Measurements from ENCODE around the gene PARP12.

PARP12 gene

DNA sequence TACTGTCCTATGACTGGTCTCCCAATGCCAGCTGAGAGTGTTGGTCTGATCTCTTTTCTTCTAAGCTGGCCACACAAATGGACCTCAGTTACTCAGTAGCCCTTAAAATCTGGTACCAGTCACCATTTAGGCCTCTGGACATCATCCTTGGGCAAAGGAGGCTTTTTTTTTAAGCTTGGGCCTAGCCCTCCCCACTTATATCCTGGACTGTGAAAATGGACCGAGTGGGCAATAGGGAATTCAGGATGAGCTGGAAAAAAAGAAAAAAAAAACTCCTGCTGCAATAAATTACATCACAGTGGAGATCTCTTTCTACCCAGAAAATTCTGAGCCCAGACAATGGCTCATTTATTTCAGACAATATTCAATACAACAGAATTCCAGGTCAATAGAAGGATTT is 68.4 kb downstream of the PARP12 start:
- TF ChIP-seq CTCF (IDR thresholded peaks at IDR 0.05; ENCODE audit: low read length) (no peak), EZH2 (IDR thresholded peaks at IDR 0.05; ENCODE audit: borderline replicate concordance, low read length) (no peak)
- no peak overlapping the region for H3K4me3 ChIP-seq (ENCODE audit: low read depth, low read length, poor library complexity, severe bottlenecking)
- no peak overlapping the region for H2AFZ ChIP-seq (ENCODE audit: low read length)
- no peak overlapping the region for H3K4me2 ChIP-seq (ENCODE audit: low read length)
- H4K20me1 ChIP-seq (ENCODE audit: insufficient read depth, low read length) = no peaks in the 10 kb centered on the region
- H3K79me2 ChIP-seq (ENCODE audit: insufficient read depth, low read length) = no peaks in the 10 kb centered on the region
- no peaks in the 10 kb centered on the region for H3K36me3 ChIP-seq (ENCODE audit: insufficient read depth, low read length)
- H3K4me1 ChIP-seq (ENCODE audit: insufficient read depth, low read length, severe bottlenecking) = no peaks in the 10 kb centered on the region
- H3K9ac ChIP-seq (ENCODE audit: low read length) = no peak overlapping the region
- no peak overlapping the region for H3K27ac ChIP-seq (ENCODE audit: low read depth, low read length, poor library complexity, severe bottlenecking)
- H3K9me2 ChIP-seq (ENCODE audit: low read depth, low read length) = no peaks in the 10 kb centered on the region
- no peaks in the 10 kb centered on the region for H3F3A ChIP-seq (ENCODE audit: insufficient read depth, low read length)
- H3K27me3 ChIP-seq (ENCODE audit: insufficient read depth, low read length) = peaks cover 9% of the 10 kb centered on the region; the same call in 1 of the 2 replicates
- no peaks in the 10 kb centered on the region for H3K9me3 ChIP-seq (ENCODE audit: low read length)

DNA sequence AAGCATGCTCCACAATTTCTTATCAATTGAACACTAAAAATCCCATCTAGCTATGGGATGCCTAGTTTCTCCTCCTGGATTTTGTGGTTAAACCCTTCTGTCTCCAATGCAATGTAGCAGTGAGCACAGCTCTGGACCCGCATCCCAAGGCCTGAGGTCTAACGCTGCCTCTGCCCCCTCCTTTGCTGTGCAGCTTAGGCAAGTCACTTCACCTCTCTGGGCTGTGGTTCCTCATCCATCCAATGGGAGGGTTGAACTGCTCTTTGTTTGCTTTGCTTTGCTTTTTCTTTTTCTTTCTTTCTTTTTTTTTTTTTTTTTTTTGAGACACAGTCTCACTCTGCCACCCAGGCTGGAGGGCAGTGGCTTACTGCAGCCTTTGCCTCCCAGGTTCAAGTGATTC is 69.2 kb downstream of the PARP12 start:
- no peak overlapping the region for H3K27ac ChIP-seq (ENCODE audit: low read depth, low read length, poor library complexity, severe bottlenecking)
- H3K4me2 ChIP-seq (ENCODE audit: low read length) = no peak overlapping the region
- no peaks in the 10 kb centered on the region for H3K9me3 ChIP-seq (ENCODE audit: low read length)
- TF ChIP-seq CTCF (IDR thresholded peaks at IDR 0.05; ENCODE audit: low read length) (no peak), EZH2 (IDR thresholded peaks at IDR 0.05; ENCODE audit: borderline replicate concordance, low read length) (no peak)
- no peak overlapping the region for H3K4me3 ChIP-seq (ENCODE audit: low read depth, low read length, poor library complexity, severe bottlenecking)
- H3K79me2 ChIP-seq (ENCODE audit: insufficient read depth, low read length) = no peaks in the 10 kb centered on the region
- no peak overlapping the region for H2AFZ ChIP-seq (ENCODE audit: low read length)
- H3K9ac ChIP-seq (ENCODE audit: low read length) = no peak overlapping the region
- H3K9me2 ChIP-seq (ENCODE audit: low read depth, low read length) = no peaks in the 10 kb centered on the region
- H4K20me1 ChIP-seq (ENCODE audit: insufficient read depth, low read length) = no peaks in the 10 kb centered on the region
- H3K4me1 ChIP-seq (ENCODE audit: insufficient read depth, low read length, severe bottlenecking) = no peaks in the 10 kb centered on the region
- peaks cover 14% of the 10 kb centered on the region; the same call in 1 of the 2 replicates for H3K27me3 ChIP-seq (ENCODE audit: insufficient read depth, low read length)
- no peaks in the 10 kb centered on the region for H3F3A ChIP-seq (ENCODE audit: insufficient read depth, low read length)
- H3K36me3 ChIP-seq (ENCODE audit: insufficient read depth, low read length) = no peaks in the 10 kb centered on the region

GRCh38 chr7:139993169-139993568 is 69.6 kb downstream of the PARP12 start:
- no peak overlapping the region for H3K9ac ChIP-seq (ENCODE audit: low read length)
- no peaks in the 10 kb centered on the region for H3K36me3 ChIP-seq (ENCODE audit: insufficient read depth, low read length)
- H4K20me1 ChIP-seq (ENCODE audit: insufficient read depth, low read length) = no peaks in the 10 kb centered on the region
- H3K27ac ChIP-seq (ENCODE audit: low read depth, low read length, poor library complexity, severe bottlenecking) = no peak overlapping the region
- no peaks in the 10 kb centered on the region for H3F3A ChIP-seq (ENCODE audit: insufficient read depth, low read length)
- no peaks in the 10 kb centered on the region for H3K9me3 ChIP-seq (ENCODE audit: low read length)
- TF ChIP-seq CTCF (IDR thresholded peaks at IDR 0.05; ENCODE audit: low read length) (no peak), EZH2 (IDR thresholded peaks at IDR 0.05; ENCODE audit: borderline replicate concordance, low read length) (no peak)
- H3K9me2 ChIP-seq (ENCODE audit: low read depth, low read length) = no peaks in the 10 kb centered on the region
- H3K4me3 ChIP-seq (ENCODE audit: low read depth, low read length, poor library complexity, severe bottlenecking) = no peak overlapping the region
- H3K79me2 ChIP-seq (ENCODE audit: insufficient read depth, low read length) = no peaks in the 10 kb centered on the region
- H3K4me2 ChIP-seq (ENCODE audit: low read length) = no peak overlapping the region
- peaks cover 14% of the 10 kb centered on the region; the same call in 1 of the 2 replicates for H3K27me3 ChIP-seq (ENCODE audit: insufficient read depth, low read length)
- no peak overlapping the region for H2AFZ ChIP-seq (ENCODE audit: low read length)
- no peaks in the 10 kb centered on the region for H3K4me1 ChIP-seq (ENCODE audit: insufficient read depth, low read length, severe bottlenecking)
